NCI-H1092 treated with DMSO at 0.1 percent for 48 hours (cell line): ENCODE measurements around the gene ZBTB7C.

Experiments
- DNase-seq: peaks from one replicate; lab custom pipeline; 2025; lab: John Stamatoyannopoulos, UW

The ZBTB7C gene

DNA sequence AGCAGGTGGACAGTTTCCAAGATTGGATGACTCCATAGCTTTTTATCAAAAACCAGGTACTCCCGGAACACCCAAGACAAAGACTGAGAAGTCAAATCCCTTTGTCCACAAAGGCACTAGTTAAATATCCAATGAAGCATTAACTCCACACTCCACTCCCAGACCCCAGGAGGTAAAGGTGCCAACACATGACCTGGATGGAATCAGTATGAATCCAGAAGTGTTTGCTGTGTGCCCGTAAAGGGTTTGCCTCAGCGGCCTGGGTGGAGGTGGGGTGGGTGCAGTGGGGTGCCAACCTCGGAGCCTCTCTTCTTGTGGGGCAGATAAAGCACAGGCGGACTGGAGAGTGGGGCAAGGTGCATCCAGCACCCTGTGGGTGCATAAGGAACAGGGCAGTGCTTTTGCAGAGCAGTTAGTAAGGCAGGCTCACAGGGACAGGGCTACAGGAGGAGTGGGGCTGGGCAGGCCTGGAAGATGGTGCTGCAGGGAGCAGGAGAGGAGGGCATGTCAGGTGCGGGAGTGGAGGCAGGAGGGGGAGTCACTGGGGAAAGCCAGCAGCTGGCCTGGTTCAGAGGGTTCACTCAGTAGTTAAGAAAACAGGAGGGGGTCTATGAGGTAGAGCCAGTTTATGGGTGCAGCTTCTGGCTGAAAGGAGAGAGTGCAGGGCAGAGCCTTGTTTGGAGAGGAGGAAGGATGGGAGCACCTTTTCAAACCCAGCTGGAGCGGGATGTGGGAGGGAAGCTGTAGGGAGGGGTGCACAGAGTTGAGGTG lies 270.3 kb downstream of the ZBTB7C start:
- DNase-seq = peak; percentile 98

DNA sequence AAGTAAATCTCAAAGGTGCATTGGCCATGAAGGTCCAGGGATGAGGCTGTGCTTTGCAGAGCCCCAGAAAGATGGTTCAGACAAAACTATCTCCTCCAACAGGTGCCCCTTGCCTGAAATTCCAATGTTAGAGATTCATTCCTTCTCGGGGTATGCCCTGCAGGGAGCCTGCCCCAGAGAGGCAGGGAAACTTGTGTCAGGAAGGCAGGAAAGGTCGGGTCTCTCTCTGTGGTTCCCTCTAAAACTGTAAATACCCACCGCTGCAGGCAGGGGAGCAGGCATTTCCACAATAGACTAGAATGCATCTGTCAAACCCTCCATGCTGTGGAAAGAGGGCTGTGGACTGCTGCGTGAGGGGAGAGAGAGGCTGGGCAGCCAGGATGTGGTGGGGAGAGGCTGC lies 271.0 kb downstream of the ZBTB7C start:
- peak; percentile 89 for DNase-seq

DNA sequence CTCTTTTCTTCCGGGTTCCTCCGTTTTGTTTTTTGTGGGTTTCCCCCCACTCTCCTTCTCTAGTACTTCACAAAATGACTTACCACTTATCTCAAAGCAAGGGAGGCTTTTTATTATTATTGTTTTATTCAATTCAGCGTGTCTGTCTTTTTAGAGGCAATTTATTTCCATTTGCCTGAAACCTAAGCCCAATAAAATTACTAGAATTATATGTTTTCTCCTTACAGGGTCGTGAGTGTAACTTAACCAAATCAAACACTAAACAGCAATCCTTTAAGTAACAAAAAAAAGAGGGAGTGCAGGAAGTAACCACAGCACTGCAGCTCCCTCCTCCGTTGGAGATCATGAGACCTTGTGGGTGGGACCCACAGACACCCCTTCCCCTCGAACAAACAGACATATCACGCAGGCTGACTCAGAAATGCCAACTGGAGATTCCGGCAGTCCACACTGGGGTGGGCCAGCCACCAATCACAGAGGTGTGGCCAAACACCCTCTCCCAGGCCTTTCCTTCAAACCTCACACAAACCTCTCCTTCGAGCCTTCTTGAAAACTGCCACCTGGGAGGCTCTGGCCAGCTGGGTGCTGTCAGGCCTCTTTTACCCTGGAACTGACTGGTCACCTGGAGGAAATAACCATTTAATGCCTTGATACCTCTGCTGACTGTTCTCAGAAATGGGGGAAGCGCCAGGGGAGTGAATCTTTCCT lies 271.7 kb downstream of the ZBTB7C start:
- DNase-seq = no peak

DNA sequence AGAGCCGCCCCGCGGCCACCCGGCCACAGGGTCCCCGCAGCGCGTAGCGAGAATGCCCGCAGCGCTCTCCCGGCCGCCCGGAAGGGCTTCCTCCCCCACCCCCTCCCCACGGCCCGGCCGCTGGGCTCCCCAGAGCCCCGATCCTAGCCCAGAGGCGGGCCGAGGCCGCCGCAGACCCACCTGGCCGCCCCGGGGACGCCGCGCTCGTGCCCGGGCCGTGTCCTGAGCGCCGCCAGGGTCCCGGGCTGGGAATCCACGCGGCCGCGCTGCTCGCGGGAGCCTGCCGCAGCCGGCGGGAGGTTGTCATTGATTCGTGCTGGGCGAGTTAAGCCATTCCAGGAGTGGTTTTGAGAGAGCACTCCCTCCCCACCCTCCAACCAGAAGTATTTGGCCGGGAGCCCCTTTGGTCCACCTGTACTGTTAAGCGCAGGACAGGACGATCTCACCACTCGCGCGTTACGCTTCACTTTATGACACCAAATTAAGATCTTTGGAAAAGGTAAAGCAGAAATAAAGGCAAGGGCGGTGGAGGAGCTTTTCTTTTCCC lies 272.3 kb downstream of the ZBTB7C start:
- no peak for DNase-seq

DNA sequence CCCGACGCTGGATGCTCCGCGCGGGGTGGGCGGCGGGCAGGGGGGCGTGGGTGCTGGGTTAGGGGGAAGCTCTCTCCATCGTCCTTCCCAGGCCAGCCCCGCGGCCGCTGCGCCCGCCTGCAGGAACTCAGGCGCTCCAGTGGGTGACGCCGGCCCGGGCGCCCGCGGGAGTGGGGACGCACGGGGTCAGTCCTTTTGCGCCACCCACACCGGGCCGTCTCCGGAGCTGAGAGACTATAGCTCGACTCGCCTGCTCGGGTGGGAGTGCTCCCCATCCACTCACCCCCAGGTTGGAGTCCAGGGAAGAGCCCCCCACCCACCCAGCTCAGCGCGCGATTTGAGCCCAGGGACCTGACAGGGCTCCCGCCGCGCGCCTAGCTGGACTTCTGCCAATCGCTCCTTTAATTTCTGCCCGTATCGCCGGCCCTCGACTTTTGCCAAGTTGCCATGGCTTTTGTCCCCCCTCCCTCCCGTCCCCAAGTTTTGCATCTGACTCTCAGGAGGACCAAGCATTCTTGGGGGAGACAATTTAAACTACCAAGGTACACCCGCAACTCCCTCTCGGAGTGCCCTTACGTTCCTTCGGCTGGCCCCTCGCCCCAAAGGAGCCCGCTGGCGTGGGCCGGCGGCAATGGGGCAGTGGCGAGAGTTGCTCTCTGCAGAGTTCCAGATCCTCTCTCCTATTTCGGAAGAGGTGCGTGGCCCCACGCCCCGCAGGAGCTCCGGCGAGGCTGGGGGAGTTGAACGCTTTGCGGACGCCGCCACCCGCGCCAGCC lies 272.9 kb downstream of the ZBTB7C start:
- DNase-seq = peak; percentile 72

DNA sequence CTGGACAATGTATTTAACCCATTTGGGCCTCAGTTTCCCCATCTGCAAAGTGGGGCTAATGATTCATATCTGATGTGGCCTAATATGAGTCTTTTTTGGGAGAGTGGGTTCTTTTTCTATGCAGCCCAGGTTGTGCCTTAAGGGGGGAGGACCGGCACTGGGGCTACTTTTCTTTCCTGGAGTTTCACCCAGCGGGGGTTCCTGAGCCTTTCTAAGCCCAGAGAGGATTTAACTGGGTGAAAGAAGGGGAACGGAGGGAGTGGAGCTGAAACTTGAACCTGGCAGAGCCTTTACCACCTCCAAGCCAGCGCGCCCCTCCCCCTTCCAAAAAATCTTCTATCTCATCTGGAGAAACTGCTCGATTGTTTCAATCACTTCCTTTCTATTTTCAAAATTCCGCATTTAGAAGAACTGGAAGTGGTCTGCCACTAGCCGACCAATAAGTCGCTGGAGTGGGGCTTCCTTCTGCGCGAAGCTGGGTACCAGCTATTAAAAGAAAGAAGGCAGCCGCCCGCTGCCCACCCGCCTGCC lies 273.7 kb downstream of the ZBTB7C start:
- DNase-seq = no peak

DNA sequence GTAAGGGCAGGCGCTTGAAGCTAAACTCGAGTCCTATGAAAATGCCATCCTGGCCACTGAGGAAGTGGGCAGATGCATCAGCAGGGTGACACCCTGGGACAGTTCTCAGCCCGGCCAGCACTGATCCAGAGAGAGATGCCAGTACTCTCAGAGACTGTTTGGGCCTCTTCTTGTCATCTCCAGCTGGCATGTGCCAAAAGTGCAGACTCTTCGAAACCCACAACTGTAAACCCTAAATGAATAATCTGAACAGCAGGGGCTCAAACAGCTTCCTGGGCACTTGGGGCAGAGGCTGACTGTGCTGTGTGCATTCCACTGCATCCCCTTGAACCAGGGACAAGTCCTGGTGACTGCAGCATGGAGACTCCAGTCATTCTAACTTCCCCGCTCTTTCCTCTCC lies 274.6 kb downstream of the ZBTB7C start:
- no peak for DNase-seq

DNA sequence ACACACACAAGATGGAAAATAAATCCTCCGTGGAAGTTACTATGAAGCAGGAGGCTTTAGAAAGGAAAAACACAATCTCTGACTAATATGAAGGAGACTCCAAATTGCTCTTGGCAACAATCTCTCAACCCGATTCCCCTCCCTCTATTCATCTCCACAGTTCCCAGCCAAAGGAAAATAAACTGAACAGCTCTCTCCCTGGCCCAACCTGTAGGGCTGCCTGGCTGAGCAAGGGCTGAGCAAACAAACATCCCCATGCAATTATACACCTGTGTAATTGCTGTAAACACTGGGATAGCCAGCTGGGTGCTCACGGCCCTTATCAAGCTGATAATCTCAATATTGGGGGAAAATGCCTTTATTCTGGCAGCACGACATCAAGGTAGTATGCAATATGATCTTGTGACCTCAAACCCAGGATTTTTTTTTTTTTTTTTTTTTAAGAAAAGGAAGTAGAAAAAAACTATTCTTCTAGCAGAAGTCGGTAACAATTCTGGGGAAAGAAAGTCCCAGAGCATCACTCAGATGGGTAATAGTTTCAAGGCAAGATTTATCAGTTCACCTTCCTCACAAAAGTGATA lies 275.4 kb downstream of the ZBTB7C start:
- DNase-seq = peak; percentile 98

DNA sequence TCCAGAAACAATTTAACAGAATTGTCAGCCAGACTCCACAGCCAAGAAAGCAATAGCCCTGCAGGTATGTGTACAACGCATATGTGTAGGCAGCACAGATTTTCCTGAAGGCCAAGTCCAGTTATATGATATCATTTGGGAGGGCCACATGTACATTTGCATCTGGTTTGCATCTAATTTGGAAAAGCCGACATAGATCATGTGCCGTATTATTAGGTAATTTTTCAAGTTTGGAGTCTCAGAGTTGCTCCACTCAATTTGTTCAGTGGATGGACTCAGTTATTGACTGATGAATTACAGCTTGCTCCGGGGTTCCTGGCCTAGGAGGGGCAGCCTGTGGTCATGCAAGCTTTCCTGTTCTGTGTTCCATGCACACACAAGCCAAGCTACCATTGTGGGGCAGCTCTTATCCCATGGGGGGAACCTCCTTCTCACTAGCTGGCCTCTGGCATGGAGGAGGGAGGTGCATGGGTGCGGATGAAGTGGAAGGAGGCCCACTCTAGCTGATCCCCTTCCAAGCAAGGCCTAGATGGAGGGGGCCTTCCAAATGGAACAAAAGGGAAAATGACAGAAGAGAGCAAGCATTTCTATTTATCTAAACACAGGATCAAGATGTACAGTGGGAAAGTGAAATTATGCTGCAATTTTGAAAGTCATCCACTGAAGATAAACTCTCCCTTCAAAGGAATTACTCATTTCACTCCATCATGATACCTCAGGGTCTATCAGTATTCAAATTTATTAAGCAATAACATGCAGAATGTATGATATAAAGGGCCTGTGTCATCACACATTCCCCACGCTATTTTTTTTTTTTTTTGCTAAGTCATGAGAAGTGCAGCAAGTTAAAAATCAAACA lies 276.2 kb downstream of the ZBTB7C start:
- no peak for DNase-seq

DNA sequence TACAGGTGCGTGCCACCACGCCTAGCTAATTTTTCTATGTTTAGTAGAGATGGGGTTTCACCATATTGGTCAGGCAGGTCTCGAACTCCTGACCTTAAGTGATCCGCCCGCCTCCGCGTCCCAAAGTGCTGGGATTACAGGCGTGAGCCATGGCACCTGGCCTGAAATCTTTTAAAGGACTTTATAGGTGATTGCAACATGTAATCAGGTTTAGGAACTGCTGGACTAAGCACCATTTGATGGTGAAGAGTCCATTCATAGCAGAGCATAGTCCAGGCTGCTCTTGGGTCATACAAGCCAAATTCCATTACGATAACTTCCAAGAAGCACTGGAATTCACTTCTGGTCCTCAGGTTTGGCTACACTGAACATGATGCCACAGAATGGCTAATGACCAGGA lies 278.1 kb downstream of the ZBTB7C start:
- no peak for DNase-seq

DNA sequence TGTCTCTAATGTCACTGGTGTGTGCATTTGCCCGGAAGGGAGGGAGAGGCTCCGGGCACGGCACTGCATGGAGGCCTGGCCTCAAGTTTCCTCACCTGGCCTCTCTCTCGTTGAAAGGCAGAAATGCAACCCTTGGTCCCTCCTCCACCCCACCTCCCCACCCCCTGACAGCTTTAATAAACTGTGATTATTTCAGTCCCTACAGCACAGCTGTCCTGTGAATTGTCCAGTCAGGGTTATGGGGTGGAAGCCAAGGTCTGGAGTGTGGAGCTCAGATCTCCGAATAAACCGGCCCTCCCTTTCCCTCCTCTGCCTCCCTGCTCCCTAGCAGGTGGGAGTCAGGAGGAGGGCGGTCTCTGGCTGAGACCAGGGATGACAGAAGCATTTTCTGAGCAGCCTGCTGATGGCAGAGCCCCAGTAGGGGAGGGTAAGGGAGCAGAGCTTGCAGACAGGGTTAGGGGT lies 279.5 kb downstream of the ZBTB7C start:
- DNase-seq = peak; percentile 74

DNA sequence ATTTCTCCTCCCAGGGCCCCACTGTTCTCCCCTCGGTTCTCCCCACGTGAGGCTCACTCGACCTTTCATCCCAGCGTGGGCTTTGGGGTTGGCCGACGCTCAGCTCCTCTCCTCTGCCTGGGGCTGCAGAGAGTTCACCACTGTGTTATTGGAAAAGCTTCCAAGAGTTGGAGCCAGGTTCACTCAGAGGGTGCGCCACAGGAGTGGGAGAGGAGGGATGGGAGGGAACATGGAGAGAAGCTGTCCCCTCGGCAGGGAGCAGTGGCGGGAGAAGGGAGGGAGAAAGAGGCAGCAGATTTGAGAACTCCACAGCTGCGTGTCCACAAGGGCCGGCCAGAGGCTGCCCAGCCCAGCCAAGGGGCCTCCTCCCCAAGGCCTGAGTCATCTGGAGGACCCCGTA lies 281.6 kb downstream of the ZBTB7C start:
- DNase-seq = no peak

DNA sequence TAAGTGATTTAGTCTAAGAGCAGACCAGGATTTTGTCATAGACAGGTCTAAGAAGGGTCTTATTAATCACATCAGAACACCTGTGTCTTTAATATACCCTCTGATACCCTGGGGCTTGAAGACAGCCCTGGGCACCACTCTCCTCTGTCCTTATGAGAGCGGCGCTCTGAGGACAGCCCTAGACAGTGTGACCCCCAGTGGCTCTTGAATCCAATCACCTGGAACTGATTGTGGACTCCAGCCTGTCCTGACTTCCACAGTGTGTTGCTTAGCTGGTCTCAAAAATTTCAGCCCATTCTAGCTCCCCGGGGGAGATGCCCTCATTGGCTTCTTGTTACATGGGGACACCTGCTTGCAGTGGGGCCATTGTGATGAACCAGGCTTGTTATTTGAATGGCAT lies 282.9 kb downstream of the ZBTB7C start:
- DNase-seq = no peak

DNA sequence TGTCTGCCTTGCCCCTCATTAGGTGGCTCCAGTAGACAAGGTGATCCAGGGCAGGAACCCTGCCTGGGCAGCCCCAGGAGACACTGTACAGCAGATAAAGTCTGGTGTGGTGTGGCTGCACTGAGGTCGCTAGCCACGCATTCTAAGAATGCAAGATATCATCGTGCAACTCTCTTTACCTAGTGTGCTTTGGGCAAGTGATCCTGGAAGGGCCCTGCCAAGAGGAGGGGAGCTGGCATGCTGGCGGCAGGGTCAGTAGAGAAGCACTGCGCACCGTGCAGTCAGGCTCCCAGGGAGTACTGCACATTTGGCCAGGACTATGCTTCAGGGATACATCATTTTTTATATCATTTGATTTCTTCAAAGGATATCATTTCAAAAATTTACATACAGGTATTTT lies 283.5 kb downstream of the ZBTB7C start:
- no peak for DNase-seq

DNA sequence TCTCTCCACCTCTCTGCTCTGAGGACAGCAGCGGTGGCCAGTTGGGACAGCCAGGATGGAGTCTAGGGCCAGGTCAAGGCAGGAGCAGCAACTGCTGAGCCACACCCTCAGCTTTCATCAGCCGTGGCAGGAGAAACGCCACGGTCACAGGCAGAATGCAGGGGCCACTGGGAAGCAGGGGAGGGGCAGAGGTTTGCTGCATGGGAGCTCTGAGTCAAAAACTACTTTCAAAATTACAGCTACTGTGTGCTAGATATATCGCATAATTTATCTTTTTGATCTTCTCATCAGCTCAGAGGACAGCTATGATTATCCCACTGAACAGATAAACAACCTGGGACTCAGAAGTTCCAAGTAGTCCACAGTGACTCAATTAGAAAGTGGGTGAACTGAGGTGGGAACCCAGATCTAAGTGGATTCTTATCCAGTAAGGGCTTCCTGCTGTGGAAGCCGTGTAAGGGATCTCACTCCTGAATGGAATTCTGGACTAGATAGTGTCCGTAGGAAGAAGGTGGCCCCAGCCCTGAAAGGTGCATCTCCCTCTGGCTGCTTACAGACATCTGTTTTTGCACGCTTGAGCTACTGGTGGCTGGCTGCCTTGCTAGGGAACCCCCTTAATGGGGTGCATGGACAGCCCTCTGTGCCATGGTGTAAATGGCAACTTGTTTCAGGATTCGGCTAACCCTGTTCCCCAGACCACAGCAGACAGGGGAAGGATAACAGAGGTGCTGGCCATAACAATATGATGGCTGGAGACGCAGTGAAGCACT lies 284.1 kb downstream of the ZBTB7C start:
- DNase-seq = no peak

DNA sequence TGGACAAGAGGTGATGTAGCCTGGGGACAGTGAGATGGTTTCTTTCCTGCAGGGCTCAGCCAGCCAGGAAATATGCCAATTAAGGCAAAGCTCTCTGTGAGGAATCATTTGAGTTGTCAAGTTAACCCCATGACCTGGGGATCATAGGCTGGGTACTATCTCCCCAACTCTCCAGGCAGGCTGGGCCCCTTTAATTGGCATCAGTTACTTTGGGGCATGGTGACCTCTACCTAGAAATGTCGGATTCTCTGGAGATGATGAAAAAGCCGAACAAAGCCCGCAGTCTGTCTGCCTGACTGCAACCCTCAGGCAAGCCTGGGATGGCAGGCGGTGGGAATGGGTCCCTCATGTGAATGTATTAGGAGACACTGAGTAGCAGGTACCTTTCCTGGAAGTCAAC lies 285.2 kb downstream of the ZBTB7C start:
- no peak for DNase-seq

DNA sequence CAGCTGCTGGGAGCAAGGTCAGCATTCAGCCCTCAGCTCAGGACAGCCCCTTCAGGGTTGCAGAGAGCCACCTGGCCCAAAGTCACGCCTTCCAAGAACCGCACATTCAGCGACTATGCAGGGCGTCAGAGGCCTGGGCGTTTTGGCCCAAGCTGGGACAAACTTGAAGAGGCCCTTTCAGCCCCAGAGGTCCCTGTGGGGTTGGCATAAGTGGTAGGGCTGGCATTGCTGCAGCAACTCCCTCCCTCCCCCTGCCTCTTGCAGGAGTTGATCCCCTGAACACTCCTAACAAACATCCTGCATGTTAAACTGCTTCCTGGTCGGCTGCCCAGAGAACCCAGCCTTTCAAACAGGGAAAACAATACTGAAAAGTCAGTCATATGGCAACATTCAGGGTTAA lies 285.9 kb downstream of the ZBTB7C start:
- no peak for DNase-seq

DNA sequence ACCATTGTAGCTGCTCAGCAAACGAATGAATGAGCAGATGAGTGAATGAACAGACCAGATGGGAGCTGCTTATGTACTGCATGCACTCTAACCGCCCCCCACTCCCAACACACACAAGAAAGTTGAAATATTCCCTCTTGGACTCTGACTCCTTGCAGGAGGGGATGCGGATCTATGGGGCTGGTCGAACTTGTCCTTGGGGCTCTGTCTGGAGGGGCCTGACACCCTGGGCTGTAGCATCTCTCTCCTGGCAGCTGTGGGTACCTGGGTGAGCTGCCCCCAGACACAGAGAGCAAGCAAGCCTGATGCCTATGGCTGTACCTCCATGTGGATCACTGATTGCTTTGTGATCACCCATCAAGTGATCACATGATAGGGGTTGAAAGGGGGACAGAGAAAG lies 286.4 kb downstream of the ZBTB7C start:
- no peak for DNase-seq

DNA sequence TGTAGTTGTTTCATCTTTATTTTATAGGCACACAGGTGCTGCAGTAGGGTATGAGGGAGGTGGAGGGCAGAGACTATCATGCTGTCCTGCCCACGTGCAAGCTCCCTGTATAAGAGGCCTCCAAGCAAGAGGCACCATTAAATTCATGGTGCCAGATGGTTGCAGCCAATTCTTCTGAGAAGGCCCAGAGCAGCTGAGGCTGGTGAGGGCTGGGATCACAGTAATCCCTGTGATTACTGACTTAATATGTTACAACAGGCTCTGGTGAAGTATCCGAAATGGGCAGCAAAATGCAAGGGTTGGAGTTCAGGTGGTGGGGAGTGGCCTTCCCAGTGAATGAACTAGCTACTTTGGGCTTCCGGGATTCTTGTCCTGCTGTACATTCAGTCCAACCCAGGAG lies 286.8 kb downstream of the ZBTB7C start:
- no peak for DNase-seq

DNA sequence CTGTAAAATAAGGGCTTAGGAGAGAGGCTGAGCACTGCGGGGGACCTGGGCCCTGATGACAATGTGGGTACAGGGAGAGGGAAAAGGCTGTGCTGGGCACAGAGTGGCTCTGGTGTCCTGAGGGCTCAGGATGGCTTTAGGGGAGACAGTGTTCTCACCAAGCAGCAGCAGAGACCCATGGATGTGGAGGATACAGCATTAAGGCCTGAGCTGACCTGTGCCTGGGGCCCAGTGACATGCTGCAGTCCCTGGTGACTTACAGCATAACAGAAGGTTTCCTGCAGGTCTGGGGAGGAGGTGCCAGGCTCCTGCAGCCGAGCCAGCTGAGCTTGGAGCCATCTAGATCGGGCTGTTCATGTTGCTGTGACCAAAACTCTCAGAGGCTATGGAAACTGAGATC lies 287.4 kb downstream of the ZBTB7C start:
- DNase-seq = no peak
